ENCODE measurements around the gene ALPL.
"Not testable (repeated sequence)": the region's sequence is repeated elsewhere in the genome, so short reads cannot be mapped to it uniquely, and the experiment has no call there.

Gene ALPL

GRCh38 chr1:21511579-21512522 is 2.6 kb downstream of the ALPL start:
- H3K4me1 ChIP-seq = peaks cover 9 to 32% (median 22%) of the 10 kb centered on the region in 10 experiments; a peak in 18 of 20 replicates
- H3K4me2 ChIP-seq = no peak overlapping the region
- no peak overlapping the region for H3K9ac ChIP-seq
- peaks cover 0 to 10% (median 0%) of the 10 kb centered on the region in 11 experiments; a peak in 5 of 22 replicates for H4K20me1 ChIP-seq
- H3K27ac ChIP-seq = no peak overlapping the region
- no peaks in the 10 kb centered on the region for H3K9me3 ChIP-seq (replicated peaks in 1 of 11)
- H3K27me3 ChIP-seq = peaks cover 23 to 46% (median 30%) of the 10 kb centered on the region in 11 experiments
- TF ChIP-seq Cebpa-rat (IDR thresholded peaks at IDR 0.05) = no peak
- no peaks in the 10 kb centered on the region for H3K36me3 ChIP-seq
- no peak overlapping the region for H3K4me3 ChIP-seq

- no peak for TF ChIP-seq Cebpa-rat (IDR thresholded peaks at IDR 0.05)
- H3K27me3 ChIP-seq = peaks cover 11 to 43% (median 17%) of the 10 kb centered on the region in 11 experiments
- H3K9me3 ChIP-seq (replicated peaks in 1 of 11) = no peaks in the 10 kb centered on the region
- H3K4me1 ChIP-seq = peaks cover 7 to 52% (median 41%) of the 10 kb centered on the region in 10 experiments; a peak in 17 of 20 replicates
- H3K36me3 ChIP-seq = no peaks in the 10 kb centered on the region
- peaks cover 0 to 10% (median 0%) of the 10 kb centered on the region in 11 experiments; a peak in 5 of 22 replicates for H4K20me1 ChIP-seq
- peak overlapping the region in 10 of 11 experiments; percentile 7 to 74 (median 68); a peak in 18 of 22 replicates for H3K4me2 ChIP-seq
- no peak overlapping the region for H3K27ac ChIP-seq
- H3K4me3 ChIP-seq = no peak overlapping the region
- H3K9ac ChIP-seq = no peak overlapping the region
These were observed 5.0 kb downstream of the ALPL start for GRCh38 chr1:21514245-21514644.

- H3K27me3 ChIP-seq = peaks cover 0 to 21% (median 0%) of the 10 kb centered on the region in 11 experiments; a peak in 4 of 22 replicates
- H3K4me2 ChIP-seq = peak overlapping the region in 9 of 11 experiments; percentile 5 to 70 (median 47); a peak in 16 of 22 replicates
- no peak overlapping the region for H3K4me3 ChIP-seq
- no peaks in the 10 kb centered on the region for H3K36me3 ChIP-seq
- H4K20me1 ChIP-seq = peaks cover 0 to 4% (median 0%) of the 10 kb centered on the region in 11 experiments; a peak in 1 of 22 replicates
- TF ChIP-seq Cebpa-rat (IDR thresholded peaks at IDR 0.05) = no peak
- H3K9ac ChIP-seq = no peak overlapping the region
- H3K4me1 ChIP-seq = peaks cover 20 to 67% (median 56%) of the 10 kb centered on the region in 10 experiments
- no peak overlapping the region for H3K27ac ChIP-seq
- no peaks in the 10 kb centered on the region for H3K9me3 ChIP-seq (replicated peaks in 1 of 11)
These were observed 8.0 kb downstream of the ALPL start for GRCh38 chr1:21517161-21517589.

GRCh38 chr1:21517660-21518480 is 8.6 kb downstream of the ALPL start:
- H3K4me2 ChIP-seq = peak overlapping the region in 9 of 11 experiments; percentile 5 to 70 (median 47); a peak in 17 of 22 replicates
- H3K4me1 ChIP-seq = peaks cover 20 to 68% (median 56%) of the 10 kb centered on the region in 10 experiments
- TF ChIP-seq Cebpa-rat (IDR thresholded peaks at IDR 0.05) = no peak
- H3K27me3 ChIP-seq = peaks cover 0 to 21% (median 0%) of the 10 kb centered on the region in 11 experiments; a peak in 4 of 22 replicates
- no peaks in the 10 kb centered on the region for H3K9me3 ChIP-seq (replicated peaks in 1 of 11)
- peaks cover 0 to 4% (median 0%) of the 10 kb centered on the region in 11 experiments; a peak in 1 of 22 replicates for H4K20me1 ChIP-seq
- no peak overlapping the region for H3K9ac ChIP-seq
- no peaks in the 10 kb centered on the region for H3K36me3 ChIP-seq
- no peak overlapping the region for H3K27ac ChIP-seq
- no peak overlapping the region for H3K4me3 ChIP-seq

GRCh38 chr1:21518774-21519455 is 9.7 kb downstream of the ALPL start:
- no peaks in the 10 kb centered on the region for H3K36me3 ChIP-seq
- H4K20me1 ChIP-seq = peaks cover 0 to 4% (median 0%) of the 10 kb centered on the region in 11 experiments; a peak in 1 of 22 replicates
- H3K9ac ChIP-seq = no peak overlapping the region
- H3K4me1 ChIP-seq = peaks cover 29 to 69% (median 59%) of the 10 kb centered on the region in 10 experiments
- no peaks in the 10 kb centered on the region for H3K9me3 ChIP-seq (replicated peaks in 1 of 11)
- peaks cover 0 to 26% (median 0%) of the 10 kb centered on the region in 11 experiments; a peak in 4 of 22 replicates for H3K27me3 ChIP-seq
- peak overlapping the region in 8 of 11 experiments; percentile 38 to 70 (median 48); a peak in 15 of 22 replicates for H3K4me2 ChIP-seq
- no peak overlapping the region for H3K4me3 ChIP-seq
- no peak overlapping the region for H3K27ac ChIP-seq
- TF ChIP-seq Cebpa-rat (IDR thresholded peaks at IDR 0.05) = no peak

GRCh38 chr1:21519486-21520070 is 10.4 kb downstream of the ALPL start:
- Histone ChIP-seq H3K4me2 (peak overlapping the region in 8 of 11 experiments; percentile 38 to 70 (median 48); a peak in 11 of 22 replicates), H3K27me3 (peaks cover 0 to 20% (median 0%) of the 10 kb centered on the region in 11 experiments; a peak in 3 of 22 replicates), H3K4me1 (peaks cover 29 to 69% (median 59%) of the 10 kb centered on the region in 10 experiments)
- not testable (repeated sequence) for H3K9ac ChIP-seq; H3K27ac ChIP-seq; H4K20me1 ChIP-seq; H3K4me3 ChIP-seq; H3K36me3 ChIP-seq; H3K9me3 ChIP-seq (replicated peaks in 1 of 11)

GRCh38 chr1:21520899-21521716 is 11.9 kb downstream of the ALPL start:
- peaks cover 0 to 4% (median 0%) of the 10 kb centered on the region in 11 experiments; a peak in 4 of 22 replicates for H4K20me1 ChIP-seq
- H3K9me3 ChIP-seq (replicated peaks in 1 of 11) = no peaks in the 10 kb centered on the region
- peaks cover 0 to 16% (median 0%) of the 10 kb centered on the region in 11 experiments; a peak in 3 of 22 replicates for H3K27me3 ChIP-seq
- peak overlapping the region; percentile 3 to 66 (median 19); a peak in 15 of 22 replicates for H3K4me2 ChIP-seq
- no peak overlapping the region for H3K9ac ChIP-seq
- H3K4me3 ChIP-seq = no peak overlapping the region
- H3K4me1 ChIP-seq = peaks cover 41 to 72% (median 66%) of the 10 kb centered on the region in 10 experiments
- no peak overlapping the region for H3K27ac ChIP-seq
- no peaks in the 10 kb centered on the region for H3K36me3 ChIP-seq
- no peak for TF ChIP-seq Cebpa-rat (IDR thresholded peaks at IDR 0.05)
